Mesenchymal stem cell (in vitro differentiated cells and primary cell): ENCODE data around the gene ERG.

ENCODE experiments used
- DNase-seq: peaks from one replicate; pipeline ENCODE4 v3.0.0-alpha.2; 2013
- H2AFZ ChIP-seq: one replicate; pipeline ENCODE4 v1.6.1; 2013; ENCODE audit warnings: low read depth, mild to moderate bottlenecking, control low read depth, inconsistent platforms, low read length, moderate library complexity
- H2AK5ac ChIP-seq: 2 replicates; pipeline ENCODE4 v1.6.1; 2013; ENCODE audit warnings: low read length, moderate library complexity, mild to moderate bottlenecking, inconsistent platforms; ENCODE audit not compliant: severe bottlenecking
- H2BK120ac ChIP-seq: one replicate; pipeline ENCODE4 v1.6.1; 2013; ENCODE audit warnings: low read depth, mild to moderate bottlenecking, inconsistent platforms, low read length, moderate library complexity
- H2BK12ac ChIP-seq, 2 experiments: one replicate each; pipeline ENCODE4 v1.6.1; 2013; ENCODE audit warnings: inconsistent platforms in 2 of 2, low read length in 2 of 2, mild to moderate bottlenecking in 2 of 2, moderate library complexity in 2 of 2, control low read depth in 1 of 2
- H2BK15ac ChIP-seq: one replicate; pipeline ENCODE4 v1.6.1; 2013; ENCODE audit warnings: mild to moderate bottlenecking, low read depth, inconsistent platforms; ENCODE audit not compliant: poor library complexity, severe bottlenecking
- H2BK5ac ChIP-seq: 2 replicates; pipeline ENCODE4 v1.6.1; 2013; ENCODE audit warnings: low read depth, mild to moderate bottlenecking, low read length, control low read depth, inconsistent platforms; ENCODE audit not compliant: poor library complexity, severe bottlenecking
- H3K14ac ChIP-seq, 2 experiments: one replicate each; pipeline ENCODE4 v1.6.1; 2013; ENCODE audit warnings: inconsistent platforms in 2 of 2, low read length in 2 of 2, control low read depth in 1 of 2, mild to moderate bottlenecking in 1 of 2, moderate library complexity in 1 of 2
- H3K18ac ChIP-seq, 2 experiments: one replicate each; pipeline ENCODE4 v1.6.1; 2013; ENCODE audit warnings: inconsistent platforms in 2 of 2, low read length in 2 of 2, control low read depth in 1 of 2, low read depth in 1 of 2, mild to moderate bottlenecking in 1 of 2
- H3K23ac ChIP-seq, 2 experiments: one replicate each; pipeline ENCODE4 v1.6.1; 2013; ENCODE audit warnings: inconsistent platforms in 2 of 2, low read length in 2 of 2, mild to moderate bottlenecking in 2 of 2, moderate library complexity in 2 of 2, control low read depth in 1 of 2
- H3K27ac ChIP-seq: 2 replicates; pipeline ENCODE4 v1.5.1; 2013; ENCODE audit warnings: mild to moderate bottlenecking, moderate library complexity, low read length, control low read depth, inconsistent platforms; ENCODE audit not compliant: poor library complexity, severe bottlenecking
- H3K27me3 ChIP-seq, 2 experiments: 2 replicates each; pipeline versions ENCODE4 v1.6.1 to v1.7.0; 2013; ENCODE audit warnings: low read length in 2 of 2, mild to moderate bottlenecking in 2 of 2, moderate library complexity in 2 of 2, control low read depth in 1 of 2, inconsistent platforms in 1 of 2; ENCODE audit not compliant: control insufficient read depth in 1 of 2, insufficient read depth in 1 of 2
- H3K36me3 ChIP-seq, 2 experiments: 2 replicates each; pipeline versions ENCODE4 v1.6.1 to v1.7.0; 2013; ENCODE audit warnings: low read length in 2 of 2, control low read depth in 1 of 2, inconsistent platforms in 1 of 2, low read depth in 1 of 2, mild to moderate bottlenecking in 1 of 2; ENCODE audit not compliant: insufficient read depth in 2 of 2, control insufficient read depth in 1 of 2
- H3K4ac ChIP-seq, 2 experiments: one replicate each; pipeline ENCODE4 v1.6.1; 2013; ENCODE audit warnings: inconsistent platforms in 2 of 2, low read length in 2 of 2, mild to moderate bottlenecking in 2 of 2, moderate library complexity in 2 of 2, control low read depth in 1 of 2, low read depth in 1 of 2
- H3K4me1 ChIP-seq: 2 replicates; pipeline ENCODE4 v1.6.1; 2013; ENCODE audit warnings: low read depth, low read length, control low read depth; ENCODE audit not compliant: control insufficient read depth, insufficient read depth
- H3K4me2 ChIP-seq: 2 replicates; pipeline ENCODE4 v1.6.1; 2013; ENCODE audit warnings: low read length, mild to moderate bottlenecking, inconsistent platforms; ENCODE audit not compliant: poor library complexity, severe bottlenecking
- H3K4me3 ChIP-seq, 2 experiments: 2 replicates each; pipeline versions ENCODE4 v1.5.1 to v1.7.0; 2013; ENCODE audit warnings: low read length in 2 of 2, mild to moderate bottlenecking in 2 of 2, control low read depth in 1 of 2, low read depth in 1 of 2; ENCODE audit not compliant: insufficient read depth in 1 of 2
- H3K79me1 ChIP-seq: replicated peaks from 2 replicates; pipeline ENCODE4 v1.6.1; 2013; ENCODE audit warnings: mild to moderate bottlenecking, control low read depth, low read length, inconsistent platforms; ENCODE audit not compliant: poor library complexity, severe bottlenecking
- H3K9ac ChIP-seq: 2 replicates; pipeline ENCODE4 v1.7.0; 2013; ENCODE audit warnings: mild to moderate bottlenecking, low read length, moderate library complexity
- H3K9me3 ChIP-seq: 2 replicates; pipeline ENCODE4 v1.7.0; 2013; ENCODE audit warnings: mild to moderate bottlenecking, low read length; ENCODE audit not compliant: control insufficient read depth
- H4K8ac ChIP-seq: one replicate; pipeline ENCODE4 v1.6.1; 2013; ENCODE audit warnings: inconsistent platforms, mild to moderate bottlenecking, low read length, moderate library complexity
- H4K91ac ChIP-seq: one replicate; pipeline ENCODE4 v1.6.1; 2013; ENCODE audit warnings: mild to moderate bottlenecking, low read length, inconsistent platforms
- WGBS: methylation state at CpG from one replicate; pipeline ENCODE4 v1.1.7; 2013; ENCODE audit warnings: mixed read lengths; 5-methylcytosine and 5-hydroxymethylcytosine counted together

Gene ERG

GRCh38 chr21:38527737-38528136, 29.5 kb upstream of the ERG start:
- no peak overlapping the region for H2BK12ac ChIP-seq

GRCh38 chr21:38525454-38525853, 27.2 kb upstream of the ERG start:
- Histone ChIP-seq H3K4me2 (no peak overlapping the region), H3K27me3 (peaks cover 2 to 29% of the 10 kb centered on the region in 2 experiments), H2BK15ac (no peak overlapping the region), H4K8ac (no peak overlapping the region), H2BK5ac (no peak overlapping the region), H2BK12ac (no peak overlapping the region), H3K4me1 (no peaks in the 10 kb centered on the region), H3K23ac (no peak overlapping the region), H2AFZ (no peak overlapping the region), H3K36me3 (no peaks in the 10 kb centered on the region), H3K9me3 (no peaks in the 10 kb centered on the region), H2AK5ac (no peak overlapping the region), H3K27ac (no peak overlapping the region), H3K18ac (no peak overlapping the region), H3K79me1 (no peaks in the 10 kb centered on the region), H3K14ac (no peak overlapping the region), H3K4me3 (no peak overlapping the region), H3K9ac (no peak overlapping the region), H3K4ac (no peak overlapping the region), H2BK120ac (no peak overlapping the region), H4K91ac (no peak overlapping the region)
- 90% methylated on average over 7 of the region's 9 CpGs for WGBS
- DNase-seq, result no peak

More at GRCh38 chr21:38527737-38528136, 29.5 kb upstream of the ERG start:
- Histone ChIP-seq H2BK120ac (no peak overlapping the region), H3K36me3 (no peaks in the 10 kb centered on the region), H3K9ac (no peak overlapping the region), H2AFZ (no peak overlapping the region), H3K14ac (no peak overlapping the region), H3K4me2 (no peak overlapping the region), H3K9me3 (no peaks in the 10 kb centered on the region), H4K8ac (no peak overlapping the region), H2BK5ac (no peak overlapping the region), H3K4me3 (no peak overlapping the region), H3K27me3 (peaks cover 3 to 31% of the 10 kb centered on the region in 2 experiments), H2AK5ac (no peak overlapping the region), H3K23ac (no peak overlapping the region), H3K4me1 (no peaks in the 10 kb centered on the region), H3K27ac (no peak overlapping the region), H3K79me1 (no peaks in the 10 kb centered on the region), H3K18ac (no peak overlapping the region), H2BK15ac (no peak overlapping the region), H4K91ac (no peak overlapping the region), H3K4ac (no peak overlapping the region)
- no peak for DNase-seq
- 94% methylated on average over 8 of the region's 8 CpGs for WGBS

- Histone ChIP-seq H2BK12ac (no peak overlapping the region), H3K9me3 (no peaks in the 10 kb centered on the region), H3K27me3 (peaks cover 4 to 38% of the 10 kb centered on the region in 2 experiments), H3K4me1 (no peaks in the 10 kb centered on the region), H4K91ac (no peak overlapping the region), H3K4ac (no peak overlapping the region), H2BK5ac (no peak overlapping the region), H3K79me1 (no peaks in the 10 kb centered on the region), H3K23ac (no peak overlapping the region), H2BK120ac (no peak overlapping the region), H2AFZ (no peak overlapping the region), H3K36me3 (no peaks in the 10 kb centered on the region), H4K8ac (no peak overlapping the region), H3K4me3 (no peak overlapping the region), H3K27ac (no peak overlapping the region), H3K9ac (no peak overlapping the region), H2BK15ac (no peak overlapping the region), H3K18ac (no peak overlapping the region), H3K14ac (no peak overlapping the region), H2AK5ac (no peak overlapping the region), H3K4me2 (no peak overlapping the region)
- DNase-seq, result no peak
- 81% methylated on average over 3 of the region's 4 CpGs for WGBS
These were observed 26.2 kb upstream of the ERG start for GRCh38 chr21:38524168-38525153.

GRCh38 chr21:38520511-38520910, 22.2 kb upstream of the ERG start:
- Histone ChIP-seq H2AK5ac (no peak overlapping the region), H2BK15ac (no peak overlapping the region), H3K27ac (no peak overlapping the region), H3K14ac (no peak overlapping the region), H3K36me3 (no peaks in the 10 kb centered on the region), H4K91ac (no peak overlapping the region), H3K18ac (no peak overlapping the region), H3K4me3 (no peak overlapping the region), H2BK120ac (no peak overlapping the region), H2BK5ac (no peak overlapping the region), H3K79me1 (no peaks in the 10 kb centered on the region), H2AFZ (no peak overlapping the region), H3K4ac (no peak overlapping the region), H3K27me3 (peaks cover 4 to 38% of the 10 kb centered on the region in 2 experiments), H3K4me2 (no peak overlapping the region), H3K9ac (no peak overlapping the region), H3K9me3 (peaks cover 4% of the 10 kb centered on the region), H4K8ac (no peak overlapping the region), H3K23ac (no peak overlapping the region), H3K4me1 (no peaks in the 10 kb centered on the region), H2BK12ac (no peak overlapping the region)
- no peak for DNase-seq
- 88% methylated on average over 9 of the region's 9 CpGs for WGBS
